Activated CD4-positive, alpha-beta memory T cell treated with anti-CD3 and anti-CD28 coated beads for 36 hours (primary cell): ENCODE results near the gene UBXN10. TPM values are rescaled to one million over a fixed set of nuclear protein-coding genes. Genes with fewer than 3 reads are reported as not detected.
"Not testable (repeated sequence)": the region's sequence is repeated elsewhere in the genome, so short reads cannot be mapped to it uniquely, and the experiment has no call there.

Source experiments
- CTCF ChIA-PET: fragments of 350-600 bp; sonication (Branson Sonifier 250); formaldehyde crosslinking; loops from one replicate; lab custom pipeline; 2021; ENCODE audit warnings: antibody characterized with exemption, inconsistent platforms; lab: Charles Lee
- POLR2A ChIA-PET: fragments of 350-600 bp; sonication (Branson Sonifier 250); formaldehyde crosslinking; loops from one replicate; lab custom pipeline; 2021; ENCODE audit warnings: antibody characterized with exemption; lab: Charles Lee
- DNase-seq: peaks from one replicate; pipeline ENCODE4 v3.0.0-alpha.2; 2020
- H3K27ac Mint-ChIP-seq: one replicate; pipeline ENCODE4 v1.8.0; 2021; ENCODE audit warnings: mixed read lengths
- H3K27me3 Mint-ChIP-seq: one replicate; pipeline ENCODE4 v1.8.0; 2021; ENCODE audit warnings: mixed read lengths
- H3K36me3 Mint-ChIP-seq: one replicate; pipeline ENCODE4 v1.8.0; 2021; ENCODE audit warnings: mixed read lengths
- H3K4me1 Mint-ChIP-seq: one replicate; pipeline ENCODE4 v1.8.0; 2021; ENCODE audit warnings: low read depth, mixed read lengths
- H3K4me3 Mint-ChIP-seq: one replicate; pipeline ENCODE4 v1.8.0; 2021; ENCODE audit warnings: mild to moderate bottlenecking, mixed read lengths
- H3K9me3 Mint-ChIP-seq: one replicate; pipeline ENCODE4 v1.8.0; 2021; ENCODE audit warnings: mixed read lengths
- intact Hi-C: fragments of 100-400 bp; cut with micrococcal nuclease; formaldehyde crosslinking; loops from one replicate; pipeline ENCODE4 v1.15.1; 2023
- total RNA-seq, 2 experiments: library from RNA; stranded (reverse); gene quantifications; one replicate each; pipeline ENCODE4 v1.2.3, GENCODE V29; 2021

The UBXN10 gene
- total RNA-seq, 2 experiments from 2014 or later, result 0.53 to 0.55 TPM

DNA sequence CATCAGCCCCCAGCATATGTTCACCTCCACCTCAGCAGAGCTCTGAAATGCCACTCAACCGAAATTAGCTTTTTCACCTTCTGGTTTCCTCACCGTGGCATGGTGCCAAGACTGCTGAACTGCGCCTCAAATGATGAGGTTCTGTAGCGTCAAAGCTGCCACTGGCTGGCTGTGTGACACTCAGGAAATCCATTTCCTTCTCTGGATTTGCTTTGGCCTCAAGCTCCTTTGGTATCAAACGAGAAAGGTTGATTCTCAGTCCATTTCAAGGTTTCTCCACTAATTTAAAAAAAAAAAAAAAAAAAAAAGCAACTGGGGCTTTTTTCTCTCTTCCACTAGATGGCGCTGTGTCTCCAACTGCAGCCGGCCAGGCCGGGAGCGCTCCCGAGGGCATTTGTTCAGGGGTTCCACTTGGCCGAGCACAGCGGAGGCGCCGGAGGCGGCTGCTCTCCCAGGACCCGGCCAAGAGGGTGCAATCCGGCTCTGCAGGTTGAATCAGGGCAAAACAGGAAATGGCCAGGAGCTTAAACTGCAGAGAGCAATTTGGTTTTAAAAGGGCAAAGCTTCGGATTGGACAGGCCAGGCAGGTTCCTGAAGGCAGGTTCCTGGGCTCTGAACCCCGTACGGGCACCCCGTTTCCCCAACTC is 26.9 kb downstream of the UBXN10 start:
- DNase-seq, result peak; percentile 66
- CTCF ChIA-PET, result interaction anchor here (0.6 to 16.0 kb wide), 50 partner anchors 8 to 865 kb away, joined by 3 to 163 read pairs (median 3); no protein-coding TSS in a partner anchor

DNA sequence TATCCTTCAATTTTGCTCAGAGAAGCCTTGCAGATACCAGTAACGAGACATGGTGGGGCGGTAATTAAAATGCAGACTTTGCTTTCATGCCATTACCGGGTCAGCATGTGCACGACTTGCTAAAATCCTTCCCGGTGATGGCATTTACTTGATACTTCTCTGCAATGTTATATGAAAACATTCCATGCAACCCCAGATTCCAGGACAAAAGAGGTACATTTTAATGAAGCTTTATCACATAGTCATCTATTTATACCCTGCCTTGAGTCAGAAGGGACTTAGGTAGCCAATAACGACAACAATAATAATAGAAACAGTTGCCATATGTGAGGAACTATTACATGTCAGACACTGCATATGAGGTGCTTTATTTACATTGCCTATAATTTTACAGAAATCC is 29.8 kb downstream of the UBXN10 start:
- H3K9me3 Mint-ChIP-seq, result peaks cover 2% of the 10 kb centered on the region
- DNase-seq, result no peak
- no peaks in the 10 kb centered on the region for H3K36me3 Mint-ChIP-seq
- peaks cover 39% of the 10 kb centered on the region for H3K27me3 Mint-ChIP-seq
- intact Hi-C loops, result loop anchor here (1.0 to 10.0 kb wide), 2 partner anchors 159 to 278 kb away; no protein-coding TSS in a partner anchor
- peaks cover 6% of the 10 kb centered on the region for H3K4me1 Mint-ChIP-seq
- ChIA-PET CTCF (interaction anchor here (0.6 to 16.0 kb wide), 6 partner anchors 13 to 277 kb away, joined by 3 to 163 read pairs (median 4); no protein-coding TSS in a partner anchor), POLR2A (no interaction called here)
- H3K4me3 Mint-ChIP-seq, result no peak overlapping the region
- H3K27ac Mint-ChIP-seq, result no peak overlapping the region

More for the DNA sequence above, 26.9 kb downstream of the UBXN10 start:
- Mint-ChIP-seq H3K27me3 (peaks cover 39% of the 10 kb centered on the region), H3K4me1 (peaks cover 6% of the 10 kb centered on the region), H3K9me3 (peaks cover 2% of the 10 kb centered on the region), H3K4me3 (no peak overlapping the region), H3K36me3 (no peaks in the 10 kb centered on the region), H3K27ac (no peak overlapping the region)
- POLR2A ChIA-PET, result interaction anchor here (0.5 kb wide), 1 partner anchor 426 kb away, joined by 4 read pairs; no protein-coding TSS in a partner anchor
- intact Hi-C loops, result loop anchor here (5.0 to 10.0 kb wide), 2 partner anchors 162 to 214 kb away; no protein-coding TSS in a partner anchor

DNA sequence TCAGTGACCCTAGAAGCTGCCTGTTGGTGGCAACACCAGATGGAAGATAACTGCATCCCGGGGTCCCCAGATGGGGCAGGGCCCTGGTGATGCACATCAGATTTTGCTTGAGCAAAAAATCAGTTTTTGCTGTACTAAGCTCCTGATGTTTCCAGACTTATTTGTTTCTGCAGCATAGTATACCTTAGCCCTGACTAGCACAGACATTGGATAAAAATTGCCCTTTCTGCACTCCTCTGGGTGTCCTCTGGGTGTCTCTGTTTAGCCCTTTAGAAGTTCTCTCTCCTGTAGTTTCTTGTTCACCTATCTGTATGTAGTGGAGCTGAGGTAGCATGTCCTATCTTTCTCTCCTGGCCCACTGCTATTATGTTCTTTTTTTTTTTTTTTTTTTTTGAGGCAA is 30.7 kb downstream of the UBXN10 start:
- Mint-ChIP-seq H3K4me3 (no peak overlapping the region), H3K4me1 (peaks cover 6% of the 10 kb centered on the region), H3K27me3 (peaks cover 37% of the 10 kb centered on the region), H3K36me3 (no peaks in the 10 kb centered on the region), H3K27ac (no peak overlapping the region), H3K9me3 (peaks cover 2% of the 10 kb centered on the region)
- ChIA-PET CTCF (interaction anchor here (0.6 to 16.0 kb wide), 6 partner anchors 11 to 276 kb away, joined by 3 to 163 read pairs (median 4); no protein-coding TSS in a partner anchor), POLR2A (no interaction called here)
- DNase-seq, result peak; percentile 28
- intact Hi-C loops, result loop anchor here (1.0 to 10.0 kb wide), 2 partner anchors 158 to 277 kb away; no protein-coding TSS in a partner anchor

DNA sequence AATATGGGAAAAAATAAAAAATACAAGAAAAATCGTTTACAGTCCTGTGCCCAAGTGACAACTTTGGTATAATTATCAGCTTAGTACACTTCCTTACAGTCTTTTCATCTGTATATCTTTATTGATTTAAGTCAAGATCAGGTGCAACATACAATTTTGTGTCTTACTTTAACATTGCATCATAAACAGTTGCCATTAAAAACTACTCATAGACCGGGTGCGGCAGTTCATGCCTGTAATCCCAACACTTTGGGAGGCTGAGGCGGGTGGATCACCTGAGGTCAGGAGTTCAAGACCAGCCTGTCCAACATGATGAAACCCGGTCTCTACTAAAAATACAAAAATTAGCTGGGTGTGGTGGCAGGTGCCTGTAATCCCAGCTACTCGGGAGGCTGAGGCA is 33.2 kb downstream of the UBXN10 start:
- H3K9me3 Mint-ChIP-seq, H3K4me1 Mint-ChIP-seq, DNase-seq, H3K36me3 Mint-ChIP-seq, H3K4me3 Mint-ChIP-seq, H3K27ac Mint-ChIP-seq: not testable (repeated sequence)
- POLR2A ChIA-PET, result interaction anchor here (0.7 kb wide), 1 partner anchor 144 kb away, joined by 3 read pairs; no protein-coding TSS in a partner anchor
- intact Hi-C loops, result loop anchor here (10.0 kb wide), 1 partner anchor 156 kb away; no protein-coding TSS in a partner anchor
- CTCF ChIA-PET, result interaction anchor here (2.1 to 16.0 kb wide), 2 partner anchors 212 to 273 kb away, joined by 7 to 163 read pairs; no protein-coding TSS in a partner anchor
- peaks cover 36% of the 10 kb centered on the region for H3K27me3 Mint-ChIP-seq

DNA sequence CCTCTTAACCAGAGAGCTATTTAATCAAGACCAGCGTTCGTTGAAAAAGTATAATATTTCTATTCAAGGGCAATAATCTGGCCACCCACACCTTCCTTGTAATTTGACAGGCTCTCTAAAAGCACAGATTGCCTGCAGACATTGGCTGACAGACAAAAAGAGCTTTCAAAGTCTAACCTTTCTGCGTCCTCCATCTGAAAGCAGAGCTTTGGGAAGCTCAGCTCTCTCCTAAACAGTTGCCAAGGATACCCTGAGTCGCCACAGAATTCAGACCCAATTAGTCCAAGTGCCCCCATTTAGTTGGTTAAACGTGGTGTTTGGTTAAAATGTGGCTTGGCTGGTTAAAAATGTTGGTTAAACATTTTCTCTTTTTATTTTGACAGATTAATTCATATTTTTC is 34.1 kb downstream of the UBXN10 start:
- peaks cover 2% of the 10 kb centered on the region for H3K9me3 Mint-ChIP-seq
- no peaks in the 10 kb centered on the region for H3K36me3 Mint-ChIP-seq
- intact Hi-C loops, result no loop called here
- H3K27ac Mint-ChIP-seq, result no peak overlapping the region
- CTCF ChIA-PET, result interaction anchor here (16.0 kb wide), 1 partner anchor 272 kb away, joined by 163 read pairs; no protein-coding TSS in a partner anchor
- peaks cover 38% of the 10 kb centered on the region for H3K27me3 Mint-ChIP-seq
- DNase-seq, result no peak
- no peaks in the 10 kb centered on the region for H3K4me1 Mint-ChIP-seq
- H3K4me3 Mint-ChIP-seq, result no peak overlapping the region
- POLR2A ChIA-PET, result no interaction called here

DNA sequence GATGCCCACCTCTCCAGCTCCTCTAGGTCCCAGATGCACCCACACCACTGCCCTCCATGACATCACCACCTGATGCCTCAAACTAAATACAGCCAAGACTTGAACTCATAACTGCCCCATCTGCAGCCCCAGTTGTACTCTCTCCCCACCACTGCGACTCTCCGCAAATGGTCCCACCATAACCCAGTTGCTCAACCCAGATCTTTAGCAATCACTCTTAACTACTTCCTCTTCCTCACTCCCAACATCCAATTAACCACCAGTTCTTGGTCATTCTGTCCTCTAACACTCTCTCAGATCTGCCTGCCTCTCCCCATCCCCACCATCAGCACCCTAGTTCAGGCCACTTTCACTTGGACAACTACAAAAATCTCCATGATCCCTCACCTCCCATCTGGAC is 37.2 kb downstream of the UBXN10 start:
- Mint-ChIP-seq H3K4me3 (no peak overlapping the region), H3K4me1 (no peaks in the 10 kb centered on the region), H3K27ac (no peak overlapping the region), H3K36me3 (no peaks in the 10 kb centered on the region), H3K27me3 (peaks cover 40% of the 10 kb centered on the region), H3K9me3 (no peaks in the 10 kb centered on the region)
- intact Hi-C loops, result no loop called here
- CTCF ChIA-PET, result interaction anchor here (2.4 kb wide), 1 partner anchor 10 kb away, joined by 7 read pairs; no protein-coding TSS in a partner anchor
- POLR2A ChIA-PET, result no interaction called here
- no peak for DNase-seq

DNA sequence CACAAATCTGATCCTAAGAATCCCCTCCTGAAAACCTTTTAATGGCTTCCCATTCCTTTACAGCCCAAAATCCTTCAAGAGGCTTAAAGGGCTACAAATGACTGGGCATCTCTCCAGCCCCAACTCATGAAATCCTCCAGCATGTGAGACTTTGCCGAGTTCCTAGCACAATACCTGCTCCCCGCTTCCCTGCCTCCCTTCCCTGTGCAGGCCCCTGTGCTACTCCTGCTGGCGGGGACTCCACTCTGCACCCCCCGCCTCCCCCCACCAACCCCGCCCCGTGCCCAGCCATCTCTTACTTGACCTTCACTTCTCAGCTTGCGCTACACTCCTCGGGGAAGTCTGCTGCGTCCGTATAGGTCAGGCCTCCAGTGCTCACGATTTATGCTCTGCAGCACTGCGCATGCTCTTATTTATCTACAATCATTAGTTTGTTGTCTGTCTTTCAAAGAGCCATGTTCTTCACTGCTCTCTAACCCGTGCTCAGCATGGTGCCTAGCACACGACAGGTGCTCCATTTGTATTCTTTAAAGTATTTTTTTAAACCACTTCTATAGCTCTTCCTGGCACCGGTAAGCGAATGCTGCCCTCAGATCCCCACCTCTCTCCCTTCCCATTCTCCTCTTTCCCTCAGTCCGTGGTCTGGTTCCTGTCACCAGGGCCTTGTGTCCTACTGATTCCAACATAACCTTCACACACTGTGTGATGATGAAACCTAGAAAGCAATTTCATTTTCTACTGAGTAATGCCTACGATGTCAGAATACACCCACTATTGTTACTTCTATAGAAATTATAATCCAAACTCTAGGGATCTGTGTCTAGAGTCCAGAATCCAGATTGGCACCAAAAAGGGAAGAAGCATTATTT is 37.9 kb downstream of the UBXN10 start:
- no peaks in the 10 kb centered on the region for H3K4me1 Mint-ChIP-seq
- H3K36me3 Mint-ChIP-seq, result no peaks in the 10 kb centered on the region
- intact Hi-C loops, result no loop called here
- H3K4me3 Mint-ChIP-seq, result no peak overlapping the region
- no peak overlapping the region for H3K27ac Mint-ChIP-seq
- no peaks in the 10 kb centered on the region for H3K9me3 Mint-ChIP-seq
- ChIA-PET POLR2A (no interaction called here), CTCF (interaction anchor here (2.4 kb wide), 1 partner anchor 11 kb away, joined by 7 read pairs; no protein-coding TSS in a partner anchor)
- no peak for DNase-seq
- H3K27me3 Mint-ChIP-seq, result peaks cover 45% of the 10 kb centered on the region

DNA sequence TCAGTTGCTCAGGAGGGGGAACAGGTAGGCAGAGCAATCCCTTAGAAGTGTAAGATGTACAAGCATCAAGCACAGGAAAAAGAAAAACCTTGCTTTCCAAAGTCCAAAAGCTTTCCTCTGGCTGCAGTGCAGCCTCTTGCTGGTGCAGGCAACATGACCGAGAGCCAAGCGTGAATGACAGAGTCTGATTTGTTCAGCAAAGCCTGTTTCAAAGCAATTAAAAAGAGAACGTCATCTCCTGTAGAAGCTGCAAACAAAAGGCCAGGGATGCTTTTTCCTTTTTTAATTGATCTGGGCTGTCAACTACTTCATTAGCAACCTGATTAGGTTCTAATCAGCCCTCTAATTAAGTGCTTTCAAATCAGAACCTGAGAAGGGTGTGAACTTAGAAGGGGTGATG is 38.6 kb downstream of the UBXN10 start:
- no peak overlapping the region for H3K4me3 Mint-ChIP-seq
- POLR2A ChIA-PET, result no interaction called here
- no peaks in the 10 kb centered on the region for H3K4me1 Mint-ChIP-seq
- CTCF ChIA-PET, result interaction anchor here (2.4 kb wide), 1 partner anchor 12 kb away, joined by 7 read pairs; no protein-coding TSS in a partner anchor
- H3K27ac Mint-ChIP-seq, result no peak overlapping the region
- peaks cover 46% of the 10 kb centered on the region for H3K27me3 Mint-ChIP-seq
- intact Hi-C loops, result no loop called here
- no peaks in the 10 kb centered on the region for H3K9me3 Mint-ChIP-seq
- no peak for DNase-seq
- H3K36me3 Mint-ChIP-seq, result no peaks in the 10 kb centered on the region

DNA sequence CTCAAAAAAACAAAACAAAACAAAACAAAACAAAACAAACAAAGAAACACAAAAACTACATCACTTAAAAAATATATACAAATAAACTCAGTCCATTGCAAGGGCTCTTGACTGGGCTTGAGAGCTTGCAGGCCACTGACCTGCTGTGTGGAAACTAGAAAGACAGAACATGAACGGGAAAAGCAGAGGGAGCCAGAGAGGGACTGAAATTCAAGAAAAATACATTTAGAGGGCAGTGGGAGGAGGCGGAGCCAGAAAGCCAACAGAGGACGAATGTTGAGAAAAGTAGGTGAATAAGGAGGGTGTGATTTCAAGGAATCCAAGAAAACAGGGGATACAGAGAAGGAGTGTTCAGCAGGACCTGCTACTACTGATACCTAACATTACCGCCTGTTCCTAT is 41.8 kb downstream of the UBXN10 start:
- no peak overlapping the region for H3K27ac Mint-ChIP-seq
- no peak for DNase-seq
- no peaks in the 10 kb centered on the region for H3K9me3 Mint-ChIP-seq
- POLR2A ChIA-PET, result no interaction called here
- H3K4me1 Mint-ChIP-seq, result no peaks in the 10 kb centered on the region
- H3K27me3 Mint-ChIP-seq, result peaks cover 52% of the 10 kb centered on the region
- no peaks in the 10 kb centered on the region for H3K36me3 Mint-ChIP-seq
- H3K4me3 Mint-ChIP-seq, result no peak overlapping the region
- CTCF ChIA-PET, result interaction anchor here (1.1 to 1.5 kb wide), 2 partner anchors 11 to 15 kb away, joined by 3 to 9 read pairs; no protein-coding TSS in a partner anchor
- intact Hi-C loops, result no loop called here

DNA sequence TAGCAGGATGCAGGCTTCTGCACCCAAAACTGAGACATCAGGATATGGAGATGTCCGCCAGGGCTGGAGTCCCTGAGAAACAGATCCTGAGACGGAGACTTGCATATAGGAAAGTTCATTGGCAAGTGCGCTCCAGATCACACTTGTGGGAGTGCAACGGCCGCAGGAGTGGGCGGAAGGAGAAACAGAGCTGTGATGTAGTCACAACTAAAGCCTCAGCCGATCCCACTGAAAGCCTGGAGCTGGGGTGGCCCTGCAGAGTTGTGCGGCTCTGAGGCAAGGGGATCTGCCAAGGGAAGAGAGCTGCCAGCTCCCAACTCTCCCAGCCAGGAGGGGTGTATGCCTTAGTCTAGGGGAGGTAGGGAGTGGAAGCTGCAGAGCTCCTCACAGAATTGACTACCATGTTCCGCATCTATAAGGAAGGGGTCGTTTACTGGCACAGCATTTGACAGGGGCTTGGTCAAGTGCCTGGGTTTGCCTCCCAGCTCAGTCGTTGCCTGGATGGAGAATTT is 42.5 kb downstream of the UBXN10 start:
- Mint-ChIP-seq H3K4me1 (no peaks in the 10 kb centered on the region), H3K27ac (no peak overlapping the region), H3K9me3 (no peaks in the 10 kb centered on the region), H3K27me3 (peaks cover 52% of the 10 kb centered on the region), H3K4me3 (no peak overlapping the region), H3K36me3 (no peaks in the 10 kb centered on the region)
- DNase-seq, result no peak
- CTCF ChIA-PET, result interaction anchor here (1.1 to 1.5 kb wide), 3 partner anchors 11 to 15 kb away, joined by 3 to 9 read pairs (median 4); no protein-coding TSS in a partner anchor
- intact Hi-C loops, result no loop called here
- POLR2A ChIA-PET, result no interaction called here

DNA sequence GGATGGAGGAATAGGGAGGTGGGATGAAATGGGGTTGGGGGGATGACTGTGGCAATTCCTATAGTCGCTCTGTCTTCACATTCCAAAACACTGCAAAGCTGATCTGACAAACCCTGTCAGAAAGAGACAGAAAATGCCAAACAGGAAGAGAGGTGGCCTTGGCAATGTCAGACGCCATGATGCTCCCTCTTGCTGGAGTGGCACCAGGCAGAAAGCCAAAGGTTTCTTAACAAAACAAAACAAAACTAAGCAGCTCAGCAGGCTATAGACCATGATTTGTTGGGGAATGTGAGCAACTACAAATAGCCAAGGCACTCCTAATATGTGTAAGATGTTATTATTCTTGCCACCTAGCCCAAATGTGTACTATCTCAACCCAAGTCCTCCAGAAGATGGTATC is 43.3 kb downstream of the UBXN10 start:
- Mint-ChIP-seq H3K36me3 (no peaks in the 10 kb centered on the region), H3K4me1 (no peaks in the 10 kb centered on the region), H3K4me3 (no peak overlapping the region), H3K9me3 (no peaks in the 10 kb centered on the region), H3K27me3 (peaks cover 54% of the 10 kb centered on the region), H3K27ac (no peak overlapping the region)
- DNase-seq, result no peak
- CTCF ChIA-PET, result interaction anchor here (1.2 kb wide), 1 partner anchor 13 kb away, joined by 4 read pairs; no protein-coding TSS in a partner anchor
- intact Hi-C loops, result no loop called here
- POLR2A ChIA-PET, result no interaction called here
